SJSA1 (cell line): ENCODE data around the gene CALHM2. TPM values are rescaled to one million over a fixed set of nuclear protein-coding genes. Genes with fewer than 3 reads are reported as not detected.

Experiments used
- DNase-seq, 2 experiments: peaks; one replicate each; pipeline ENCODE4 v3.0.0-alpha.2; 2015 to 2020; ENCODE audit warnings: low spot score in 2 of 2, low read depth in 1 of 2
- H3K27ac ChIP-seq: fragments of 250-450 bp; sonication (Bioruptor Pico); 2 replicates; pipeline ENCODE4 v1.5.1; 2020; ENCODE audit warnings: mild to moderate bottlenecking, moderate library complexity
- H3K27me3 ChIP-seq: fragments of 250-450 bp; sonication (Bioruptor Pico); replicated peaks from 2 replicates; pipeline ENCODE4 v1.5.1; 2020; ENCODE audit warnings: mild to moderate bottlenecking, moderate library complexity
- H3K36me3 ChIP-seq: fragments of 250-450 bp; sonication (Bioruptor Pico); 2 replicates; pipeline ENCODE4 v1.5.1; 2020; ENCODE audit warnings: mild to moderate bottlenecking
- H3K4me1 ChIP-seq: fragments of 250-450 bp; sonication (Bioruptor Pico); replicated peaks from 2 replicates; pipeline ENCODE4 v1.6.1; 2021; ENCODE audit warnings: mild to moderate bottlenecking
- H3K4me3 ChIP-seq: fragments of 250-450 bp; sonication (Bioruptor Pico); 2 replicates; pipeline ENCODE4 v1.5.1; 2020; ENCODE audit warnings: mild to moderate bottlenecking
- H3K9me3 ChIP-seq: fragments of 250-450 bp; sonication (Bioruptor Pico); replicated peaks from 2 replicates; pipeline ENCODE4 v1.5.1; 2020; ENCODE audit warnings: mild to moderate bottlenecking
- total RNA-seq: library from RNA; depleted of rRNA; stranded (reverse); fragments of >200 nt; shearing (Covaris generic); gene quantifications from 2 replicates; pipeline ENCODE4 v1.2.3, GENCODE V29; 2014; rRNA removed

CALHM2 gene
- total RNA-seq, result not detected in 2 replicates

- Histone ChIP-seq H3K36me3 (peaks cover 8% of the 10 kb centered on the region; the same call in 1 of the 2 replicates), H3K4me1 (no peaks in the 10 kb centered on the region; the same call in 1 of the 2 replicates), H3K9me3 (no peaks in the 10 kb centered on the region), H3K27ac (no peak within 1 kb of the TSS), H3K27me3 (no peaks in the 10 kb centered on the region), H3K4me3 (no peak within 1 kb of the TSS)
- DNase-seq, result no peak
Measured at GRCh38 chr10:103451831-103452505, at the start of gene CALHM2. CALHM2 (minus strand) TSS chr10:103452370; CDS start chr10:103449941, 2,429 bp downstream.

GRCh38 chr10:103501186-103501585 is 49.0 kb upstream of the CALHM2 start:
- Histone ChIP-seq H3K9me3 (0 out of 2 replicates have a peak, but pooled peaks cover 3% of the 10 kb centered on the region), H3K4me1 (peaks cover 11% of the 10 kb centered on the region), H3K4me3 (no peak overlapping the region), H3K27ac (no peak overlapping the region), H3K27me3 (peaks cover 75% of the 10 kb centered on the region), H3K36me3 (no peaks in the 10 kb centered on the region)
- DNase-seq, result no peak

- DNase-seq, result no peak
- Histone ChIP-seq H3K27ac (no peak overlapping the region), H3K4me1 (peaks cover 11% of the 10 kb centered on the region), H3K4me3 (no peak overlapping the region), H3K36me3 (no peaks in the 10 kb centered on the region), H3K27me3 (peaks cover 75% of the 10 kb centered on the region), H3K9me3 (0 out of 2 replicates have a peak, but pooled peaks cover 3% of the 10 kb centered on the region)
Measured at GRCh38 chr10:103500481-103500880, 48.3 kb upstream of the CALHM2 start.

DNA sequence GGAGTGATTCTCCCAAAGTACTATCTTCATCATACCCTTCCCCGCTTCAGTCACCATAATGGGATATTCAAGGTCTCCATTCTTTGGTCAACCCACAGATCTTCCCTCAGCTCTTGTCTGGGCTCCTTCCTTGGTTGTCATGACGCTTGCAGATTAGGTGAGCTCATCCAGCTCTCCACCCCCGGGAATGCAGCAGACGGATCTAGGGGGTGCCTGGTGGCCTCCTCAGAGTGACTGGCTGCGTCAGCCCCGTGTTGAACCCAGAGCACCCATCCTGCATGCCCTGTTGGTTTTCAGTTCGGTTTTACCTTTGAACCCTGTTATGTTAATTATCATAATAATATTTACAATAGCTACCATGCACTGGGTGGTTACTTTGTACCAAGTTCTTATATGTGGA is 47.7 kb upstream of the CALHM2 start:
- Histone ChIP-seq H3K9me3 (0 out of 2 replicates have a peak, but pooled peaks cover 3% of the 10 kb centered on the region), H3K4me3 (no peak overlapping the region), H3K27me3 (peaks cover 77% of the 10 kb centered on the region), H3K4me1 (peaks cover 8% of the 10 kb centered on the region), H3K36me3 (no peaks in the 10 kb centered on the region), H3K27ac (no peak overlapping the region)
- no peak for DNase-seq

DNA sequence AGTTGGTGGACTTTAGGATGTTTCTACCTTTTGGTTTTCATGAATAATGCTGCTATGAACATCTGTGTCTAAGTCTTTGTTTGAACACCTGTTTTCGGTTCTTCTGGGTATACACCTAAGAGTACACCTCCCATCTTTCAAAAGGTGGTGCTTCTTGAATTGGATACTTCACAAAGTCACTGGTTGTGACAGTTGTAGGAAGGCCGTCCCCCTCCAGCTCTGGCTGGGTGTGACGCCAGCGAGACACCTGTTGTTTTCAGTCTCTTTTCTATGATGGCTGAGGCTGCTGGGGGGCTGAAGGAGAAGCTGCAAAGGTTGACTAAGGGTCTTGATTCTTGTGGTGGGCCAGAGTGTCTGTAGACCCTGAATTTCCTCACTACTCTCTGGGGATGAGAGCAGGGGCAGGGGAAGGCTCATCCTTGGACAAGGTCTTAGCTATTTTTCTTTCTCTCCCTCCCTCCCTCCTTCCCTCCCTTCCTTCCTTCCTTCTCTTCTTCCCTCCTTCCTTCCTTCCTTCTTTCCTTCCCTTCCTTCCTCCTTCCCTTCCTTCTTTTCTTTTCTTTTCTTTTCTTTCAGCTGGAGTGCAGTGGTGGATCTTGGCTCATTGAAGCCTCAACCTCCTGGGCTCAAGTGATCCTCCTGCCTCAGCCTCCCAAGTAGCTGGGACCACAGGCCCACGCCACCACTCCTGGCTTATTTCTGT is 46.9 kb upstream of the CALHM2 start:
- H3K9me3 ChIP-seq, result 0 out of 2 replicates have a peak, but pooled peaks cover 3% of the 10 kb centered on the region
- no peak overlapping the region for H3K4me3 ChIP-seq
- no peak for DNase-seq
- no peak overlapping the region for H3K27ac ChIP-seq
- H3K36me3 ChIP-seq, result no peaks in the 10 kb centered on the region
- peaks cover 85% of the 10 kb centered on the region for H3K27me3 ChIP-seq
- peaks cover 5% of the 10 kb centered on the region for H3K4me1 ChIP-seq

GRCh38 chr10:103497161-103497915 is 45.2 kb upstream of the CALHM2 start:
- H3K36me3 ChIP-seq, result no peaks in the 10 kb centered on the region
- H3K27ac ChIP-seq, result no peak overlapping the region
- no peak overlapping the region for H3K4me3 ChIP-seq
- 0 out of 2 replicates have a peak, but pooled peaks cover 3% of the 10 kb centered on the region for H3K9me3 ChIP-seq
- DNase-seq, result no peak
- peaks cover 91% of the 10 kb centered on the region for H3K27me3 ChIP-seq
- peaks cover 14% of the 10 kb centered on the region for H3K4me1 ChIP-seq

GRCh38 chr10:103495321-103495720 is 43.2 kb upstream of the CALHM2 start:
- Histone ChIP-seq H3K4me3 (no peak overlapping the region), H3K36me3 (no peaks in the 10 kb centered on the region), H3K4me1 (peaks cover 22% of the 10 kb centered on the region), H3K27ac (no peak overlapping the region), H3K27me3 (peaks cover 75% of the 10 kb centered on the region), H3K9me3 (0 out of 2 replicates have a peak, but pooled peaks cover 3% of the 10 kb centered on the region)
- DNase-seq, result no peak

DNA sequence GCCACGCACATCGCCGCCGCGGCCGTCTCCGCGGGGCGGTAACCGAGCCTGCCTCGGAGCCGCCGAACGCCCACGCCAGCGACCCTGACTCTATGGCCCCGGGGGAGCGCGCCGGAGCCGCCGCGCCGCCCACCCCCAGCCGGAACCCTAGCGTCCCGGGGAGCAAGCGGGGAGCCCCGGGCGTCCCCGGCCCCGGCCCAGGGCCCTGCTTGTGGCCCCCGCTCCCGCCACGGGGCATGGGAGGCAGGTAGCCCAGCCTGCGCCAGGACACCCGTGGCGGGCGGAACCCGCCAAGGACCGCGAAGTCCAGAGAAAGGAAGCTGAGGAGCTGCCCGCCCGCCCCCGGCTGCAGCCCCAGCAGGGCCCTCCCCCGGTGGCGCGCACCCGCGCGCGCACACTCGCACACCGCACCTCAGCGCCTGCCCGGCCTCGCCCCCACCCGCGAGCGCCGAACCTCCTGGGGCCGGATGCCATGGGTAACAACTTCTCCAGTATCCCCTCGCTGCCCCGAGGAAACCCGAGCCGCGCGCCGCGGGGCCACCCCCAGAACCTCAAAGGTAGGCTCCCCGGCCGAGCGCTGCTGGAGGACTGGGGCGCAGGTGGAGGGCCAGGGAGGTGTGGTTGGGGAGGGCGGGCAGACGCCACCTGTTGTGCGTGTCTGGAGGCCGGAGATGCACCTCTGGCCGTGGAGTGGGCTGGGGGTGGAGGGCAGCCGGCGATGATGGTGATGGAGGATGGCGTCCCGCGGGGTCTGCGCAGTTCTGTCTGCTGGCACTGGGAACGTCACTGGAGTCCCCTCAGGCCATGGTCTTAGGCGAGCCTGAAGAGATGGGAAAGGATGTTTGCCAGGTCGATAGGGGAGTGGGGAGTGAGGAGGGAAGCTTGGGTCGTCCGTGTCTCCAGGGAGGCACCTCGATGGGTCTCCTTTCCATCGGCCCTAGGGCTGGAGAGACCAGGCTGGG is 42.0 kb upstream of the CALHM2 start:
- Histone ChIP-seq H3K4me1 (peaks cover 22% of the 10 kb centered on the region), H3K27ac (no peak overlapping the region), H3K4me3 (no peak overlapping the region), H3K27me3 (peaks cover 67% of the 10 kb centered on the region), H3K36me3 (no peaks in the 10 kb centered on the region), H3K9me3 (0 out of 2 replicates have a peak, but pooled peaks cover 3% of the 10 kb centered on the region)
- no peak for DNase-seq

DNA sequence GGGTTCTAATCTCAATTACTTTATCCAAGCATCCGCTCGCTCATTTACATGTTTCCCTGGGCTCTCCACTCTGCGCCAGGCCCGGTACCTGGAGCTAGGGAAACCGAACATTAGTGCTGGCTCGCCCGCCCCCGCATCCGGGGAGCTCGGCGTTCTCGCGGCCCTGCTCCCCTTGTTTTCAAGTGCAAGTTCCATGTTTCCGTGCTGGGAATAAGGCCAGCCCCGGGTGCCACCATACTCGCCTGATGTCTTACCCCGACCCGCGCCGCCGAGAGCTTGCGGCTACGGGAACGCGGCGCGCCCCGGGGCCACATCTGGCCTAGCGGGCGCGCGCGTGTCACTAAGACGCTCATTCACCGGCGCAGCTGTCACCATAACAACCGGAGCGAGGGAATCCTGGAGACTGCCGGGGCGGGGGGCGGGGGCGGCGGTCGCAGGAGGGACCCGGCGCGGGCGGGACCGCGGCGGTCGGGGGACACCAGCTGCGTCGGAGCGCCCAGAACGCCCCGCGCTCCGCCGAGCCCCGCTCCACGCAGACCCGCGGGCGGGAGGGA is 41.3 kb upstream of the CALHM2 start, which contains the start of gene NEURL1:
Gene NEURL1, plus strand, starts transcription at position 344 of the 554 bp plus-strand sequence. CDS start 683 bp downstream, outside the sequence.
- Histone ChIP-seq H3K9me3 (0 out of 2 replicates have a peak, but pooled peaks cover 3% of the 10 kb centered on the region), H3K27me3 (peaks cover 60% of the 10 kb centered on the region), H3K27ac (no peak within 1 kb of the TSS), H3K36me3 (no peaks in the 10 kb centered on the region), H3K4me1 (peaks cover 22% of the 10 kb centered on the region), H3K4me3 (no peak within 1 kb of the TSS)
- DNase-seq, result no peak

DNA sequence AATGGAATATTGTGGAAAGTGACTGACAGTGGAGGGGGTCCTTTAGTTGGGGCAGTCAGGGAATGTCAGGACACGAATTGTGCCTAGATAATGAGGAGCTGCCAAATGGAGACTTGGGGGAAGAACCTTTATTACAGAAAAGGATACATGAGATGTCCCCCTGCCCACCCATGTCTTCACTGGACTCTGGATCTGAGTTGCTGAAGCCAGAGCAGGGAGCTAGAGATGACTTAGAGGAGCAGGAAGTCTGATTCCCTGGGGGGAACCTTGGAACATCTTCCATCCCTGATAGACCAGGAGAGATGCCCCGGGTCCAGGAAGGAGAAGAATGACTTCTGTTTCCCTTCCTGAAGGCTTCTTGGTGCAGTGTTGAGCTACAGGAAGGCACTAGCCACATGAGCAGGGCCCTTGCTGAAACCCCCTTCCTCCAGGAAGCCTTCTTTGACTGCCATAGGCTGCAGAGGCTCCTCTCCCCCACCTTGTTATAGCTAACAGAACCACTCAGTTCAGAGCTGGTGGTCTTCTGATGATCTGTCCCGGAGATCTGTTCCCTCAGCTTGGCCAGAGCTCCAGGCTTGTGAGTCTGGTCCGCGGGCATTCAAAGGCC is 40.6 kb upstream of the CALHM2 start:
- Histone ChIP-seq H3K4me3 (no peak overlapping the region), H3K4me1 (peaks cover 22% of the 10 kb centered on the region), H3K27me3 (peaks cover 56% of the 10 kb centered on the region), H3K9me3 (0 out of 2 replicates have a peak, but pooled peaks cover 3% of the 10 kb centered on the region), H3K27ac (no peak overlapping the region), H3K36me3 (no peaks in the 10 kb centered on the region)
- DNase-seq, result no peak

- peaks cover 22% of the 10 kb centered on the region for H3K4me1 ChIP-seq
- no peak overlapping the region for H3K4me3 ChIP-seq
- H3K36me3 ChIP-seq, result no peaks in the 10 kb centered on the region
- peak; percentile 58 to 62 for DNase-seq
- 0 out of 2 replicates have a peak, but pooled peaks cover 1% of the 10 kb centered on the region for H3K9me3 ChIP-seq
- peaks cover 47% of the 10 kb centered on the region for H3K27me3 ChIP-seq
- no peak overlapping the region for H3K27ac ChIP-seq
Measured at GRCh38 chr10:103491729-103492364, 39.7 kb upstream of the CALHM2 start.

GRCh38 chr10:103490986-103491314 is 38.8 kb upstream of the CALHM2 start:
- no peak for DNase-seq
- Histone ChIP-seq H3K36me3 (no peaks in the 10 kb centered on the region), H3K4me1 (peaks cover 22% of the 10 kb centered on the region), H3K27ac (no peak overlapping the region), H3K4me3 (no peak overlapping the region), H3K27me3 (peaks cover 44% of the 10 kb centered on the region), H3K9me3 (no peaks in the 10 kb centered on the region)
